Measurements from ENCODE around the gene MRGPRX3. TPM values are rescaled to one million over a fixed set of nuclear protein-coding genes. Genes with fewer than 3 reads are reported as not detected.

MRGPRX3 gene
- total RNA-seq, 1 donor, result not detected

GRCh38 chr11:18151581-18151980, 19.2 kb downstream of the MRGPRX3 start:
- DNase-seq (ENCODE audit: low read depth in 2 of 3, low spot score in 2 of 3), result no peak

DNA sequence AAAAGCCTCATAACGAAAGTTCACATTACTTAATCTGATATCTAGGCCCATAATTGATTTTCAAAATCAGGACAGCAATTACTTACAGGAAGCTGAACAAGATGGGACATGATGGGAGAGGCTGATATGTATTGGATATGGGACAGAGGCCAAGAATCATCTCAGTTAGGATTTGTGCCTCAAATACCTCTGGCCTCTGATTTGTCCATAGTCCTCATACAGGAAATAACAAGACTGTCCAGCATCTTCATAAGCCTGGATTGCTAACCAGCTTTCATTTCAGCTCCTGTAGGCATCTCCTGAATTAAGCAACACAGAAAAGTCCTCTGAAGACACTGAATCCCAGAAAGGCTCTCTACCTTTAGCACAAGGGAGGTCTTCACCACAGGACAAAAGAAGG, 36.0 kb downstream of the MRGPRX3 start:
- no peak for DNase-seq (ENCODE audit: low read depth in 2 of 3, low spot score in 2 of 3)

DNA sequence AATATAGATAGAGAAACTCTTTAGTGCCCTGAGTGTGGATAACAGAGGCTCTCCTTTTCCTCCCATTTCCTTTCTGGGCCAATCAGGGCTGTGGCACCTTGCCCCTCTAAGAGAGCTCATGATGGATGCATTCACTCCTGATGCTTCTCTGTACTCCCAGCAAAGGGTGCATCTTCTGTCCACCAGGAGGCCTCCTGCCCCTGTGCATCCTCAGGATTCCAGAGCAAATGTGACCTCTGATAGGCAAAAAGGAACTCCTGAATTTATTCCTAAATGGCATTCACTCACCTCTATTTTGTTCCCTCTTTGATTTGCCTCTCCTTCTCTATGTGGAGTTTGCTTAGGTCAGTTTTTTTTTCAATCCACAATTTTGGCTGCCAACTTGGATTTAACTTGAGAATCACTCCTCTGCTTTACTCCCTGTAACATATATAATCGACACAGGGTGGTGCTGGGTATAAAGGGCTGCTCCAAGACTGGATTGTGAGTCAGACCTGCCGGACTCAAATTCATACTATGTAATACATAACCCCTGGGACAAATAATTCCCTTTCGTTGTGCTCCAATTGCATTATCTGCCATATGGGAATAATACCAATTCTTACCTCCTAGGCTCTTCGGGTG, 39.1 kb downstream of the MRGPRX3 start:
- DNase-seq (ENCODE audit: low read depth in 2 of 3, low spot score in 2 of 3), result peak in 1 of 3 donors; percentile 43

DNA sequence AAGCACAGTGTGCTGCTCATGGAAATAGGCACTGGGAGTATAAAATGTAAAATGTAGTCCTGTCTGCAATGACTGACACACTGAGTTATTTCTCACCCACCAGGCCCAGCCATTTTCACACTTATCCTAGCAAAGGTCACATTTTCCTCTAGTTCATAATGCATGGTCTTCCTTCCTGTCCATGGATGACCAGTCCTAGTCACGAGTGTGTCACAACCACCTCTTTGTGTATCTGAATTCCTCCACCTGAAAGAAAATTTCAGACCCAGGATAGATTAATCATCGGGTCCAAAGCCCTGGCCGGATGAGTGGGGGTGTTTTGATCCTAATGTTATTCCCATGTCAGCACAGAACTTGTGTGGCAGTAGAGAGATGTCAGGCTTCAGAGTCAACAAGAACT, 40.3 kb downstream of the MRGPRX3 start, which contains the start of gene MRGPRX4:
TSS of gene MRGPRX4 (plus strand) at position 172 of the 400 bp plus-strand sequence. CDS start 420 bp downstream, outside the sequence.
- DNase-seq (ENCODE audit: low read depth in 2 of 3, low spot score in 2 of 3), result no peak

DNA sequence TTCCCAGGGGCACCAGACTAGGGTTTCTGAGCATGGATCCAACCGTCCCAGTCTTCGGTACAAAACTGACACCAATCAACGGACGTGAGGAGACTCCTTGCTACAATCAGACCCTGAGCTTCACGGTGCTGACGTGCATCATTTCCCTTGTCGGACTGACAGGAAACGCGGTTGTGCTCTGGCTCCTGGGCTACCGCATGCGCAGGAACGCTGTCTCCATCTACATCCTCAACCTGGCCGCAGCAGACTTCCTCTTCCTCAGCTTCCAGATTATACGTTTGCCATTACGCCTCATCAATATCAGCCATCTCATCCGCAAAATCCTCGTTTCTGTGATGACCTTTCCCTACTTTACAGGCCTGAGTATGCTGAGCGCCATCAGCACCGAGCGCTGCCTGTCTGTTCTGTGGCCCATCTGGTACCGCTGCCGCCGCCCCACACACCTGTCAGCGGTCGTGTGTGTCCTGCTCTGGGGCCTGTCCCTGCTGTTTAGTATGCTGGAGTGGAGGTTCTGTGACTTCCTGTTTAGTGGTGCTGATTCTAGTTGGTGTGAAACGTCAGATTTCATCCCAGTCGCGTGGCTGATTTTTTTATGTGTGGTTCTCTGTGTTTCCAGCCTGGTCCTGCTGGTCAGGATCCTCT, 41.0 kb downstream of the MRGPRX3 start:
- no peak for DNase-seq (ENCODE audit: low read depth in 2 of 3, low spot score in 2 of 3)

Small RNA genes lying within 50 kb of the gene (small RNA-seq; reads per million reads assigned to genes)
- gene HIGD1AP5, result not detected

Other genes with a start within 250 kb of the MRGPRX3 start
- 36.9 TPM for gene SERGEF, start 119.5 kb upstream of the MRGPRX3 start, total RNA-seq
- gene TPH1, start 86.3 kb upstream of the MRGPRX3 start, total RNA-seq, result 0.27 TPM
- 9.7 TPM for gene SAAL1, start 26.5 kb upstream of the MRGPRX3 start, total RNA-seq
- gene MRGPRX4, start 40.3 kb downstream of the MRGPRX3 start, total RNA-seq, result not detected
- gene SAA4, start 104.2 kb downstream of the MRGPRX3 start, total RNA-seq, result not detected
- gene SAA2, start 116.1 kb downstream of the MRGPRX3 start, total RNA-seq, result not detected
- not detected for gene SAA1, start 133.7 kb downstream of the MRGPRX3 start, total RNA-seq
- gene HPS5, start 189.6 kb downstream of the MRGPRX3 start, total RNA-seq, result 11.8 TPM
- gene GTF2H1, start 190.0 kb downstream of the MRGPRX3 start, total RNA-seq, result 40.9 TPM